Transverse colon (tissue), 4 donors: ENCODE results near the gene PLPP1. TPM values are rescaled to one million over a fixed set of nuclear protein-coding genes. Genes with fewer than 3 reads are reported as not detected.
A peak's percentile ranks its signal among the peaks of the same experiment; 100 is the strongest.

Experiments used
- DNase-seq: peaks from one replicate; pipeline ENCODE4 v3.0.0-alpha.2; 2019
- H3K27ac ChIP-seq, 4 donors: fragments of 200-600 bp; sonication (generic); 2 replicates each; pipeline ENCODE4 v1.5.1; 2016 to 2018; ENCODE audit warnings: inconsistent platforms in 4 of 4
- H3K27me3 ChIP-seq: fragments of 200-600 bp; sonication (generic); 2 replicates; pipeline ENCODE4 v1.5.1; 2017; ENCODE audit warnings: inconsistent platforms
- H3K36me3 ChIP-seq, 4 donors: fragments of 200-600 bp; sonication (generic); 2 replicates each; pipeline ENCODE4 v1.5.1; 2017 to 2019; ENCODE audit warnings: inconsistent platforms in 4 of 4
- H3K4me1 ChIP-seq, 4 donors: fragments of 200-600 bp; sonication (generic); 2 replicates each; pipeline ENCODE4 v1.5.1; 2017 to 2020; ENCODE audit warnings: inconsistent platforms in 4 of 4
- H3K4me3 ChIP-seq, 4 donors: fragments of 200-600 bp; sonication (generic); 1 replicate in 1 of 4; 2 replicates in 3 of 4; pipeline versions ENCODE4 v1.5.1 to v1.6.1; 2017 to 2019; ENCODE audit warnings: inconsistent platforms in 4 of 4
- H3K9me3 ChIP-seq, 2 donors: fragments of 200-600 bp; sonication (generic); 2 replicates each; pipeline ENCODE4 v1.5.1; 2017 to 2019; ENCODE audit warnings: inconsistent platforms in 2 of 2
- EP300 ChIP-seq: sonication (generic); formaldehyde crosslinking; IDR thresholded peaks from one replicate; pipeline ENCODE4 v1.6.1; 2017; ENCODE audit warnings: antibody characterized with exemption, low read depth
- POLR2A ChIP-seq: fragments of 450-650 bp; IDR thresholded peaks from one replicate; pipeline ENCODE4 v1.6.1; 2016; ENCODE audit warnings: antibody characterized with exemption, mild to moderate bottlenecking, moderate library complexity
- POLR2AphosphoS5 ChIP-seq, 3 donors: sonication (generic); formaldehyde crosslinking; IDR thresholded peaks; one replicate each; pipeline ENCODE4 v1.6.1; 2016; ENCODE audit warnings: antibody characterized with exemption in 3 of 3
- WGBS, 2 donors: methylation state at CpG; one replicate each; pipeline ENCODE4 v1.1.5; 2018; ENCODE audit warnings: low coverage in 1 of 2; 5-methylcytosine and 5-hydroxymethylcytosine counted together
- in situ Hi-C, 4 donors: fragments of 200-750 bp; cut with MboI; loops; one replicate each; pipeline versions ENCODE4 v1.15.0 to v1.15.1; 2017; ENCODE audit warnings: low sequenced_read_pairs in 3 of 4, low pct_ligation_motif_present in 1 of 4, low pct_unique_long_range_greater_than_20kb in 1 of 4
- intact Hi-C: fragments of 100-400 bp; cut with DNase I; formaldehyde crosslinking; loops from one replicate; pipeline ENCODE4 v1.15.1; 2023; ENCODE audit warnings: low total_unique reads
- total RNA-seq, 4 donors: library from RNA; depleted of rRNA; stranded (reverse); fragments of >200 nt; gene quantifications; one replicate each; pipeline ENCODE4 v1.1.0, GENCODE V29; 2016
- TF ChIP-seq, protein P1 (sequence below), 5 experiments: fragments of 200-600 bp in 3 of 5; fragments of 450-650 bp in 2 of 5; sonication (generic) in 3 of 5; IDR thresholded peaks; 1 replicate in 2 of 5; 2 replicates in 3 of 5; pipeline ENCODE4 v1.5.1; 2016 to 2017; ENCODE audit warnings: antibody characterized with exemption in 5 of 5, inconsistent platforms in 3 of 5, mild to moderate bottlenecking in 2 of 5, moderate library complexity in 1 of 5

The PLPP1 gene
- total RNA-seq, 4 donors from 2014 or later = 222 to 335 (median 288) TPM

DNA sequence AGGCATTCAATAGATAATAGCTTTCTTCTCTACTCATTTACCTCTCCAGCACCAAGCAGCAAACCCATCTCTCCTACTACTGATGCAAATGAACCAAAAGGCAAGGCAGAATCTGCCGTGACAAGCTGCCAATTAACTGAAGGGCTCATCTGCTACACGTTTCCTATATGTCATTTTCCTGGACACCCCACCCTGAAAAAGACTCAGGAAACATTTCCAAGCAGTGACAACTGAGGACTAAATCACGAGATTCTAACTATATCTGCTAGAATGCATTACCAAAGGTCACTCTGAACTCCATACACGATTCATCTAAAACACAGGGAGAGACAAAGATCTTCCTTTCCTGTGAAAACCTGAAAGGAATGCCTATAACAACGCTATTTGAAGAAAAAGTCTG, 12.9 kb downstream of the PLPP1 start:
- peak; percentile 26 for TF ChIP-seq POLR2A
- TF ChIP-seq POLR2AphosphoS5 (IDR thresholded peaks at IDR 0.05) = no peak
- TF ChIP-seq, protein P1, sequence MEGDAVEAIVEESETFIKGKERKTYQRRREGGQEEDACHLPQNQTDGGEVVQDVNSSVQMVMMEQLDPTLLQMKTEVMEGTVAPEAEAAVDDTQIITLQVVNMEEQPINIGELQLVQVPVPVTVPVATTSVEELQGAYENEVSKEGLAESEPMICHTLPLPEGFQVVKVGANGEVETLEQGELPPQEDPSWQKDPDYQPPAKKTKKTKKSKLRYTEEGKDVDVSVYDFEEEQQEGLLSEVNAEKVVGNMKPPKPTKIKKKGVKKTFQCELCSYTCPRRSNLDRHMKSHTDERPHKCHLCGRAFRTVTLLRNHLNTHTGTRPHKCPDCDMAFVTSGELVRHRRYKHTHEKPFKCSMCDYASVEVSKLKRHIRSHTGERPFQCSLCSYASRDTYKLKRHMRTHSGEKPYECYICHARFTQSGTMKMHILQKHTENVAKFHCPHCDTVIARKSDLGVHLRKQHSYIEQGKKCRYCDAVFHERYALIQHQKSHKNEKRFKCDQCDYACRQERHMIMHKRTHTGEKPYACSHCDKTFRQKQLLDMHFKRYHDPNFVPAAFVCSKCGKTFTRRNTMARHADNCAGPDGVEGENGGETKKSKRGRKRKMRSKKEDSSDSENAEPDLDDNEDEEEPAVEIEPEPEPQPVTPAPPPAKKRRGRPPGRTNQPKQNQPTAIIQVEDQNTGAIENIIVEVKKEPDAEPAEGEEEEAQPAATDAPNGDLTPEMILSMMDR (IDR thresholded peaks at IDR 0.05) = no peak
- no peak for TF ChIP-seq EP300
- no peak for DNase-seq
- in situ Hi-C loops (no loop called here), intact Hi-C loops (no loop called here)
- Histone ChIP-seq H3K4me1 (peaks cover 28 to 72% (median 44%) of the 10 kb centered on the region in 4 donors), H3K9me3 (no peaks in the 10 kb centered on the region), H3K36me3 (no peaks in the 10 kb centered on the region), H3K27me3 (no peaks in the 10 kb centered on the region), H3K27ac (peak overlapping the region; percentile 65 to 84 (median 81)), H3K4me3 (no peak overlapping the region)
- 12 to 37% methylated on average over 5 of the region's 5 CpGs for WGBS, 2 donors

- TF ChIP-seq EP300 (no peak), POLR2A (no peak), POLR2AphosphoS5 (IDR thresholded peaks at IDR 0.05) (peak in 2 of 3 donors; percentile 10 to 52)
- in situ Hi-C loops = no loop called here
- Histone ChIP-seq H3K36me3 (no peaks in the 10 kb centered on the region), H3K27me3 (no peaks in the 10 kb centered on the region), H3K4me3 (no peak overlapping the region), H3K27ac (peak overlapping the region; percentile 65 to 84 (median 81)), H3K4me1 (peaks cover 34 to 83% (median 60%) of the 10 kb centered on the region in 4 donors), H3K9me3 (no peaks in the 10 kb centered on the region)
- intact Hi-C loops = no loop called here
- DNase-seq = no peak
- WGBS, 2 donors = 59 to 71% methylated on average over 2 of the region's 2 CpGs
These were observed 14.5 kb downstream of the PLPP1 start for GRCh38 chr5:55520117-55520839.

DNA sequence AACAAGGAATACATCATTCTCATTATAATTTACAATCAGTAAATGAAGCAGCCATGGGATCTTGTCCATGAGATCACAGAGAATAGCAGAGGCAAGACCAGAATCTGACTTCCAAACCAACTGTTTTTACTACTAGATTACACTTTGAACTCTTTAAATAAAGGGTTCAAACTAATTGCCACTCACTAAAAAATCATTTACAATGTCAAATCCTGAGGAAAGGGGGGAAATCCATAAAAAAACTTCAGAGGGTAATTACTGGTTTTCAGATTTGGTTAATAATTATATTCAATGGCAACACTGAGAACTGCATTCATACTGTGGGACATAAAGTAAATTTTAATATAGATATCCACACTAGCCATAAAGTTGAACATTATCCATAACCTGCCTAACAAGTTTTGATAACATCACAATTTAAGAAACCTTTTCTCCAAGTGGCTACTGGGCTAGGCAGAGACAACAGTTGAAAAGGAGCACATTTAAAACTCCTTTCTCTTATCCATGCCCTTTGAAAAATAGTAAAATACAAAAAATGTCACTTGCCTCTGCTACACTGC, 15.9 kb downstream of the PLPP1 start:
- in situ Hi-C loops = no loop called here
- Histone ChIP-seq H3K9me3 (no peaks in the 10 kb centered on the region), H3K4me3 (no peak overlapping the region), H3K4me1 (peaks cover 34 to 91% (median 70%) of the 10 kb centered on the region in 4 donors), H3K27me3 (no peaks in the 10 kb centered on the region), H3K27ac (peak overlapping the region; percentile 65 to 84 (median 81)), H3K36me3 (no peaks in the 10 kb centered on the region)
- intact Hi-C loops = no loop called here
- DNase-seq = no peak
- TF ChIP-seq, protein P1 (IDR thresholded peaks at IDR 0.05) = peak in 1 of 5 experiments; percentile 23
- TF ChIP-seq EP300 (no peak), POLR2AphosphoS5 (IDR thresholded peaks at IDR 0.05) (peak in 1 of 3 donors; percentile 20), POLR2A (no peak)

DNA sequence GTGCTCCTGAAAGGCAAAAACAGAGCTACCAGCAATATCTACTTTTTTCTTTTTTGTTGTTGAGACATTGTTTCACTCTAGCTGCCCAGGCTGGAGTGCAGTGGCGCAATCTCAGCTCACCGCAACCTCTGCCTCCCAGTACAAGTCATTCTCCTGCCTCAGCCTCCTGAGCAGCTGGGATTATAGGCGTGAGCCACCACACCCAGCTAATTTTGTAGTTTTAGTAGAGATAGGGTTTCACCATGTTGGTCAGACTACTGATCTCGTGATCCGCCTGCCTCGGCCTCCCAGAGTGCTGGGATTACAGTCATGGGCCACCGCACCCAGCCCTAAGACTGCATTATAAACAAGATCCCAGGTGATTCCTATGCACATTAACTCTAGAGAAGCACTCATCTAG, 17.0 kb downstream of the PLPP1 start:
- Histone ChIP-seq H3K27me3 (no peaks in the 10 kb centered on the region), H3K27ac (peak overlapping the region; percentile 65 to 84 (median 81)), H3K36me3 (no peaks in the 10 kb centered on the region), H3K4me3 (no peak overlapping the region), H3K4me1 (peaks cover 37 to 91% (median 74%) of the 10 kb centered on the region in 4 donors), H3K9me3 (no peaks in the 10 kb centered on the region)
- in situ Hi-C loops (no loop called here), intact Hi-C loops (no loop called here)
- DNase-seq = peak; percentile 79
- TF ChIP-seq EP300 (no peak), POLR2AphosphoS5 (IDR thresholded peaks at IDR 0.05) (peak; percentile 32 to 83 (median 57)), POLR2A (peak; percentile 58)
- TF ChIP-seq, protein P1 (IDR thresholded peaks at IDR 0.05) = no peak
- WGBS, 2 donors = 52% methylated on average over 7 of the region's 7 CpGs; no CpG with 5 or more reads in 1 of the 2 donors
